Neuronal stem cell (in vitro differentiated cells): ENCODE data around the gene TTC28.

Experiments
- DNase-seq: peaks from one replicate; pipeline ENCODE4 v3.0.0-alpha.2; 2013; ENCODE audit warnings: low spot score
- H2AFZ ChIP-seq: one replicate; pipeline ENCODE4 v1.6.1; 2013; ENCODE audit warnings: mild to moderate bottlenecking, low read length, inconsistent platforms
- H2AK5ac ChIP-seq: 2 replicates; pipeline ENCODE4 v1.6.1; 2013; ENCODE audit warnings: low read depth, mild to moderate bottlenecking, inconsistent platforms, low read length, moderate library complexity, mixed read lengths
- H2BK120ac ChIP-seq: 2 replicates; pipeline ENCODE4 v1.6.1; 2013; ENCODE audit warnings: low read depth, mild to moderate bottlenecking, inconsistent platforms, low read length, moderate library complexity, mixed read lengths
- H2BK12ac ChIP-seq: one replicate; pipeline ENCODE4 v1.6.1; 2013; ENCODE audit warnings: low read length, inconsistent platforms
- H2BK15ac ChIP-seq: 2 replicates; pipeline ENCODE4 v1.6.1; 2013; ENCODE audit warnings: mild to moderate bottlenecking, low read length, inconsistent platforms, mixed read lengths
- H2BK5ac ChIP-seq: one replicate; pipeline ENCODE4 v1.6.1; 2013; ENCODE audit warnings: inconsistent platforms, mild to moderate bottlenecking, low read length, moderate library complexity
- H3K14ac ChIP-seq: one replicate; pipeline ENCODE4 v1.6.1; 2013; ENCODE audit warnings: low read length, inconsistent platforms
- H3K18ac ChIP-seq: 2 replicates; pipeline ENCODE4 v1.6.1; 2013; ENCODE audit warnings: low read length, inconsistent platforms
- H3K23ac ChIP-seq: 2 replicates; pipeline ENCODE4 v1.6.1; 2013; ENCODE audit warnings: low read depth, mild to moderate bottlenecking, mixed read lengths, low read length, inconsistent platforms; ENCODE audit not compliant: poor library complexity
- H3K27ac ChIP-seq: replicated peaks from 3 replicates; pipeline ENCODE4 v1.5.1; 2013; ENCODE audit warnings: low read length, inconsistent platforms
- H3K27me3 ChIP-seq, 3 experiments: 2 replicates each; pipeline ENCODE4 v1.6.1; 2013; ENCODE audit warnings: low read length in 3 of 3, mild to moderate bottlenecking in 2 of 3, inconsistent platforms in 1 of 3, low read depth in 1 of 3, mixed read lengths in 1 of 3, moderate library complexity in 1 of 3; ENCODE audit not compliant: control insufficient read depth in 3 of 3, insufficient read depth in 3 of 3
- H3K36me3 ChIP-seq, 2 donors: replicated peaks in 1 of 2; 2 replicates each; pipeline ENCODE4 v1.6.1; 2013; ENCODE audit warnings: low read length in 2 of 2; ENCODE audit not compliant: control insufficient read depth in 2 of 2, insufficient read depth in 2 of 2
- H3K4ac ChIP-seq: 2 replicates; pipeline ENCODE4 v1.6.1; 2013; ENCODE audit warnings: inconsistent platforms, mild to moderate bottlenecking, low read length, moderate library complexity
- H3K4me1 ChIP-seq, 2 donors: 1 replicate in 1 of 2; 2 replicates in 1 of 2; pipeline ENCODE4 v1.6.1; 2013; ENCODE audit warnings: low read length in 2 of 2, low read depth in 1 of 2; ENCODE audit not compliant: control insufficient read depth in 2 of 2, insufficient read depth in 1 of 2
- H3K4me2 ChIP-seq: one replicate; pipeline ENCODE4 v1.6.1; 2013; ENCODE audit warnings: mild to moderate bottlenecking, low read length, inconsistent platforms; ENCODE audit not compliant: insufficient read depth, poor library complexity, severe bottlenecking
- H3K4me3 ChIP-seq, 2 donors: 2 replicates each; pipeline ENCODE4 v1.5.1; 2013; ENCODE audit warnings: low read length in 2 of 2, mild to moderate bottlenecking in 2 of 2, inconsistent platforms in 1 of 2, moderate library complexity in 1 of 2
- H3K79me1 ChIP-seq: one replicate; pipeline ENCODE4 v1.6.1; 2013; ENCODE audit warnings: low read depth, mild to moderate bottlenecking, inconsistent platforms, low read length, moderate library complexity
- H3K9ac ChIP-seq: one replicate; pipeline ENCODE4 v1.6.1; 2013; ENCODE audit warnings: mild to moderate bottlenecking, low read depth, low read length, inconsistent platforms; ENCODE audit not compliant: poor library complexity
- H3K9me3 ChIP-seq, 2 donors: replicated peaks in 1 of 2; 2 replicates each; pipeline versions ENCODE3 to v1.6.1; 2013; ENCODE audit warnings: low read length in 2 of 2, mild to moderate bottlenecking in 2 of 2, inconsistent platforms in 1 of 2, low read depth in 1 of 2, mixed read lengths in 1 of 2, moderate library complexity in 1 of 2; ENCODE audit not compliant: control insufficient read depth in 2 of 2, insufficient read depth in 1 of 2
- H4K8ac ChIP-seq: one replicate; pipeline ENCODE4 v1.6.1; 2013; ENCODE audit warnings: low read depth, mild to moderate bottlenecking, inconsistent platforms, low read length, moderate library complexity
- H4K91ac ChIP-seq: one replicate; pipeline ENCODE4 v1.6.1; 2013; ENCODE audit warnings: low read length, low read depth, mild to moderate bottlenecking, inconsistent platforms; ENCODE audit not compliant: poor library complexity
- WGBS, 2 donors: extraction: QIAGEN DNeasy Blood & Tissue Kit; methylation state at CpG; one replicate each; pipeline ENCODE4 v1.1.7; 2013; ENCODE audit warnings: missing lambda C conversion rate in 2 of 2, mixed read lengths in 1 of 2; ENCODE audit not compliant: insufficient read length in 2 of 2, insufficient replicate concordance in 1 of 2; ENCODE audit errors: extremely low coverage in 2 of 2; 5-methylcytosine and 5-hydroxymethylcytosine counted together

Gene TTC28

GRCh38 chr22:28450109-28450508 lies 229.5 kb downstream of the TTC28 start:
- Histone ChIP-seq H3K79me1 (no peaks in the 10 kb centered on the region), H3K14ac (no peak overlapping the region), H3K36me3 (no peaks in the 10 kb centered on the region), H3K18ac (no peak overlapping the region), H3K27ac (no peak overlapping the region), H4K8ac (no peak overlapping the region), H3K4ac (no peak overlapping the region), H3K4me3 (no peak overlapping the region), H3K23ac (no peak overlapping the region), H3K9ac (no peak overlapping the region), H2BK12ac (no peak overlapping the region), H2BK120ac (no peak overlapping the region), H3K9me3 (peaks cover 0 to 5% of the 10 kb centered on the region in 2 donors), H2BK15ac (no peak overlapping the region), H3K27me3 (no peaks in the 10 kb centered on the region), H3K4me2 (no peak overlapping the region), H3K4me1 (peaks cover 7 to 12% of the 10 kb centered on the region in 2 donors), H2AFZ (no peak overlapping the region), H4K91ac (no peak overlapping the region), H2BK5ac (no peak overlapping the region), H2AK5ac (no peak overlapping the region)
- WGBS, 2 donors = no CpG with 5 or more reads among the region's 1 CpG
- no peak for DNase-seq

- H2AK5ac ChIP-seq = no peak overlapping the region
- no peak overlapping the region for H3K14ac ChIP-seq
- peaks cover 0 to 5% of the 10 kb centered on the region in 2 donors for H3K9me3 ChIP-seq
- WGBS, 2 donors = no CpG with 5 or more reads among the region's 1 CpG
- no peak overlapping the region for H2BK15ac ChIP-seq
- H3K36me3 ChIP-seq = no peaks in the 10 kb centered on the region
- no peak overlapping the region for H2BK120ac ChIP-seq
- DNase-seq = no peak
- H3K4ac ChIP-seq = no peak overlapping the region
- no peak overlapping the region for H4K8ac ChIP-seq
- H3K27me3 ChIP-seq = no peaks in the 10 kb centered on the region
- H2BK12ac ChIP-seq = no peak overlapping the region
- no peaks in the 10 kb centered on the region for H3K79me1 ChIP-seq
- no peak overlapping the region for H3K18ac ChIP-seq
- H2BK5ac ChIP-seq = no peak overlapping the region
- no peak overlapping the region for H3K4me3 ChIP-seq
- H3K27ac ChIP-seq = no peak overlapping the region
- no peak overlapping the region for H3K4me2 ChIP-seq
- no peak overlapping the region for H3K9ac ChIP-seq
- peaks cover 7 to 12% of the 10 kb centered on the region in 2 donors for H3K4me1 ChIP-seq
- no peak overlapping the region for H3K23ac ChIP-seq
- no peak overlapping the region for H2AFZ ChIP-seq
- H4K91ac ChIP-seq = no peak overlapping the region
Measured at GRCh38 chr22:28449041-28449440, 230.6 kb downstream of the TTC28 start.

GRCh38 chr22:28448625-28449024 lies 231.0 kb downstream of the TTC28 start:
- Histone ChIP-seq H2AFZ (no peak overlapping the region), H2BK15ac (no peak overlapping the region), H3K36me3 (no peaks in the 10 kb centered on the region), H3K4me1 (peaks cover 7 to 12% of the 10 kb centered on the region in 2 donors), H2BK12ac (no peak overlapping the region), H3K9me3 (peaks cover 0 to 5% of the 10 kb centered on the region in 2 donors), H3K18ac (no peak overlapping the region), H2BK5ac (no peak overlapping the region), H4K8ac (no peak overlapping the region), H3K4ac (no peak overlapping the region), H3K79me1 (no peaks in the 10 kb centered on the region), H3K4me2 (no peak overlapping the region), H2AK5ac (no peak overlapping the region), H4K91ac (no peak overlapping the region), H3K27ac (no peak overlapping the region), H3K23ac (no peak overlapping the region), H2BK120ac (no peak overlapping the region), H3K4me3 (no peak overlapping the region), H3K9ac (no peak overlapping the region), H3K14ac (no peak overlapping the region), H3K27me3 (no peaks in the 10 kb centered on the region)
- no peak for DNase-seq
- WGBS, 2 donors = no CpG with 5 or more reads among the region's 1 CpG

GRCh38 chr22:28444659-28445058 lies 235.0 kb downstream of the TTC28 start:
- WGBS, 2 donors = 100% methylated on average over 1 of the region's 5 CpGs
- no peak overlapping the region for H4K8ac ChIP-seq
- no peak overlapping the region for H2BK12ac ChIP-seq
- no peaks in the 10 kb centered on the region for H3K27me3 ChIP-seq
- no peak overlapping the region for H3K23ac ChIP-seq
- DNase-seq = no peak
- H3K9ac ChIP-seq = no peak overlapping the region
- H4K91ac ChIP-seq = no peak overlapping the region
- H3K18ac ChIP-seq = no peak overlapping the region
- H3K4ac ChIP-seq = no peak overlapping the region
- H3K4me1 ChIP-seq = peaks cover 9 to 11% of the 10 kb centered on the region in 2 donors
- no peak overlapping the region for H2BK15ac ChIP-seq
- H3K14ac ChIP-seq = no peak overlapping the region
- H3K9me3 ChIP-seq = no peaks in the 10 kb centered on the region
- H3K79me1 ChIP-seq = no peaks in the 10 kb centered on the region
- no peak overlapping the region for H2BK5ac ChIP-seq
- H2BK120ac ChIP-seq = no peak overlapping the region
- no peak overlapping the region for H2AK5ac ChIP-seq
- H3K36me3 ChIP-seq = no peaks in the 10 kb centered on the region
- no peak overlapping the region for H3K4me2 ChIP-seq
- H3K27ac ChIP-seq = no peak overlapping the region
- H3K4me3 ChIP-seq = no peak overlapping the region
- no peak overlapping the region for H2AFZ ChIP-seq
